Stomach (tissue), 4 donors: ENCODE results near the gene MRPL2.

Experiments used
- CTCF ChIP-seq, 7 experiments: fragments of 450-650 bp in 4 of 7; fragments of 200-600 bp in 3 of 7; sonication (generic) in 3 of 7; IDR thresholded peaks; one replicate each; pipeline ENCODE4 v1.5.1; 2016 to 2019; ENCODE audit warnings: antibody characterized with exemption in 7 of 7, control low read depth in 2 of 7, mild to moderate bottlenecking in 1 of 7
- POLR2A ChIP-seq, 4 donors: fragments of 450-650 bp; IDR thresholded peaks; one replicate each; pipeline ENCODE4 v1.6.1; 2016; ENCODE audit warnings: antibody characterized with exemption in 4 of 4, control low read depth in 2 of 4, mild to moderate bottlenecking in 1 of 4, moderate library complexity in 1 of 4
- POLR2AphosphoS5 ChIP-seq, 3 donors: sonication (generic); formaldehyde crosslinking; IDR thresholded peaks; one replicate each; pipeline ENCODE4 v1.6.1; 2016; ENCODE audit warnings: antibody characterized with exemption in 3 of 3

GRCh38 chr6:43086022-43086658 is 26.9 kb upstream of the MRPL2 start:
- no peak for TF ChIP-seq POLR2A (IDR thresholded peaks at IDR 0.05)
- no peak for TF ChIP-seq POLR2AphosphoS5 (IDR thresholded peaks at IDR 0.05)
- TF ChIP-seq CTCF (IDR thresholded peaks at IDR 0.05) = no peak
